ENCODE results near the gene LOXHD1. TPM values are rescaled to one million over a fixed set of nuclear protein-coding genes. Genes with fewer than 3 reads are reported as not detected.

LOXHD1 gene
- total RNA-seq, 1 donor from 2014 or later, result 2.9 TPM

GRCh38 chr18:46570134-46570533 is 86.9 kb downstream of the LOXHD1 start:
- no peaks in the 10 kb centered on the region for H3K9me3 ChIP-seq
- H3K36me3 ChIP-seq, result no peaks in the 10 kb centered on the region
- intact Hi-C loops (cut with DNase I), result no loop called here
- DNase-seq (no peak), ATAC-seq (no peak)
- H3K27ac ChIP-seq, result no peak overlapping the region
- TF ChIP-seq CTCF (IDR thresholded peaks at IDR 0.05), result no peak
- no peak overlapping the region for H3K4me3 ChIP-seq
- H3K4me1 ChIP-seq, result no peaks in the 10 kb centered on the region
- H3K27me3 ChIP-seq (ENCODE audit: low read depth), result no peaks in the 10 kb centered on the region

GRCh38 chr18:46569211-46569610 is 87.8 kb downstream of the LOXHD1 start:
- Histone ChIP-seq H3K36me3 (no peaks in the 10 kb centered on the region), H3K27me3 (ENCODE audit: low read depth) (no peaks in the 10 kb centered on the region), H3K4me3 (no peak overlapping the region), H3K9me3 (no peaks in the 10 kb centered on the region), H3K27ac (no peak overlapping the region), H3K4me1 (no peaks in the 10 kb centered on the region)
- DNase-seq (no peak), ATAC-seq (no peak)
- intact Hi-C loops (cut with DNase I), result no loop called here
- TF ChIP-seq CTCF (IDR thresholded peaks at IDR 0.05), result no peak

GRCh38 chr18:46567196-46567595 is 89.8 kb downstream of the LOXHD1 start:
- TF ChIP-seq CTCF (IDR thresholded peaks at IDR 0.05), result no peak
- ATAC-seq (no peak), DNase-seq (no peak)

GRCh38 chr18:46566111-46566510 is 90.9 kb downstream of the LOXHD1 start:
- DNase-seq (no peak), ATAC-seq (no peak)
- no peak overlapping the region for H3K27ac ChIP-seq
- no peak for TF ChIP-seq CTCF (IDR thresholded peaks at IDR 0.05)
- no peaks in the 10 kb centered on the region for H3K4me1 ChIP-seq
- H3K9me3 ChIP-seq, result no peaks in the 10 kb centered on the region
- H3K27me3 ChIP-seq (ENCODE audit: low read depth), result no peaks in the 10 kb centered on the region
- H3K36me3 ChIP-seq, result no peaks in the 10 kb centered on the region
- intact Hi-C loops (cut with DNase I), result no loop called here
- no peak overlapping the region for H3K4me3 ChIP-seq

More at GRCh38 chr18:46567196-46567595, 89.8 kb downstream of the LOXHD1 start:
- H3K36me3 ChIP-seq, result no peaks in the 10 kb centered on the region
- no peak overlapping the region for H3K27ac ChIP-seq
- no peaks in the 10 kb centered on the region for H3K9me3 ChIP-seq
- intact Hi-C loops (cut with DNase I), result no loop called here
- no peaks in the 10 kb centered on the region for H3K4me1 ChIP-seq
- no peaks in the 10 kb centered on the region for H3K27me3 ChIP-seq (ENCODE audit: low read depth)
- H3K4me3 ChIP-seq, result no peak overlapping the region

GRCh38 chr18:46565256-46565655 is 91.8 kb downstream of the LOXHD1 start:
- Histone ChIP-seq H3K27ac (no peak overlapping the region), H3K27me3 (ENCODE audit: low read depth) (no peaks in the 10 kb centered on the region), H3K4me3 (no peak overlapping the region), H3K4me1 (no peaks in the 10 kb centered on the region), H3K9me3 (no peaks in the 10 kb centered on the region), H3K36me3 (no peaks in the 10 kb centered on the region)
- ATAC-seq (no peak), DNase-seq (no peak)
- no peak for TF ChIP-seq CTCF (IDR thresholded peaks at IDR 0.05)
- intact Hi-C loops (cut with DNase I), result no loop called here

- Histone ChIP-seq H3K27ac (no peak overlapping the region), H3K36me3 (no peaks in the 10 kb centered on the region), H3K27me3 (ENCODE audit: low read depth) (no peaks in the 10 kb centered on the region), H3K4me3 (no peak overlapping the region), H3K4me1 (no peaks in the 10 kb centered on the region), H3K9me3 (no peaks in the 10 kb centered on the region)
- TF ChIP-seq CTCF (IDR thresholded peaks at IDR 0.05), result no peak
- ATAC-seq (no peak), DNase-seq (no peak)
- intact Hi-C loops (cut with DNase I), result no loop called here
Observed at GRCh38 chr18:46563317-46563716, 93.7 kb downstream of the LOXHD1 start.

Data from lower lobe of right lung (tissue), 2 donors.